Keratinocyte (primary cell): Measurements from ENCODE around the gene SMAD7.

Experiments
- EZH2 ChIP-seq: IDR thresholded peaks from one replicate; pipeline ENCODE4 v1.6.1; 2012; ENCODE audit warnings: inconsistent platforms, mild to moderate bottlenecking, low read length, moderate library complexity
- TF ChIP-seq, protein P1 (sequence below), 3 experiments: IDR thresholded peaks in 1 of 3; conservative IDR thresholded peaks in 1 of 3; optimal IDR thresholded peaks in 1 of 3; 2 replicates in 2 of 3; 3 replicates in 1 of 3; pipeline versions ENCODE3 to v1.5.1; 2011; ENCODE audit warnings: low read length in 3 of 3, mild to moderate bottlenecking in 3 of 3, moderate library complexity in 2 of 3, control low read depth in 1 of 3, inconsistent platforms in 1 of 3; ENCODE audit not compliant: insufficient read depth in 2 of 3; ENCODE audit errors: extremely low read depth in 1 of 3

DNA sequence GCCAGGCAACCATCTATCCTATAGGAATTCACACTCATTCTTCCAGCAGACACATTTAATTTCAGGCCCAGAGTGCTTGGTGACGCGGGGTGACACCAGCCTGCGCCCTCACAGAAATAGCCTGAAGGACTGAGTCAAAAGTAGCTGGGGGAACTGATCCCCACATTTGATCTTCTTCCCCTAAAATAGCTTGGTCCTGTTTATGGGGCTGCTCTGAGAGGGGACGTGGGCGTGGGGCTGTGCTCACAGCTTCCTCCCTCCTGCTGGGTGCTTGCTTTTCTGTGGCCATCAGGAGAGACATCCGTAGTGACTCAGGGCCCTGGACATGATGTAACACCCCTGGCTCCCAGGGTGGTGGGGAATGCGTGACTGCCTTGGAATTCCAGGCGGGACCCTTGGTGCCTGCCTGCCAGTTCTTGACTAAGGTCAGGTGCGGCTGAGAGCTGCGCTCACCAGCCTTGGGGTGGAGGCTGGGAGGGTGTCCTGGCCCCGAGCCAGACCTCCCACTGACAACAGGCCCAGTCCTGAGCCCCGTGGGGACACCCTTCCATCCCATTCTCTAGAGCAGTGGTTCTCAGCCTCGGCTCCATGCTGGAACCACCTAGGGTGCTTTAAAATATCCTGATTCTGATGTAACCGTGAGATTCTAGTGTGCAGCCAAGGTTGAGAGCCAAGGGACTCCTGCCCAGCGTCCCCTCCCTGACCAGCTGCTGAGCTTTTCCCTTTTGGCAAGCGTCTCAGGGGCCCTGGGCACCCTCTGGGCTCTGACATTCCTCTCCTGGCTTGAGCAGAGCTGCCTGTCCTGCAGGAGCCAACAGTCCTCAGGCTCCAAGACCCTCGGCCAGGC lies 47.4 kb upstream of the SMAD7 start:
- TF ChIP-seq, protein P1, sequence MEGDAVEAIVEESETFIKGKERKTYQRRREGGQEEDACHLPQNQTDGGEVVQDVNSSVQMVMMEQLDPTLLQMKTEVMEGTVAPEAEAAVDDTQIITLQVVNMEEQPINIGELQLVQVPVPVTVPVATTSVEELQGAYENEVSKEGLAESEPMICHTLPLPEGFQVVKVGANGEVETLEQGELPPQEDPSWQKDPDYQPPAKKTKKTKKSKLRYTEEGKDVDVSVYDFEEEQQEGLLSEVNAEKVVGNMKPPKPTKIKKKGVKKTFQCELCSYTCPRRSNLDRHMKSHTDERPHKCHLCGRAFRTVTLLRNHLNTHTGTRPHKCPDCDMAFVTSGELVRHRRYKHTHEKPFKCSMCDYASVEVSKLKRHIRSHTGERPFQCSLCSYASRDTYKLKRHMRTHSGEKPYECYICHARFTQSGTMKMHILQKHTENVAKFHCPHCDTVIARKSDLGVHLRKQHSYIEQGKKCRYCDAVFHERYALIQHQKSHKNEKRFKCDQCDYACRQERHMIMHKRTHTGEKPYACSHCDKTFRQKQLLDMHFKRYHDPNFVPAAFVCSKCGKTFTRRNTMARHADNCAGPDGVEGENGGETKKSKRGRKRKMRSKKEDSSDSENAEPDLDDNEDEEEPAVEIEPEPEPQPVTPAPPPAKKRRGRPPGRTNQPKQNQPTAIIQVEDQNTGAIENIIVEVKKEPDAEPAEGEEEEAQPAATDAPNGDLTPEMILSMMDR (optimal IDR thresholded peaks at IDR 0.05 in 1 of 3, IDR thresholded peaks at IDR 0.05 in 1 of 3, conservative IDR thresholded peaks at IDR 0.05 in 1 of 3; ENCODE audit: extremely low read depth in 1 of 3, insufficient read depth in 2 of 3, low read length in 3 of 3), result no peak
- TF ChIP-seq EZH2, result no peak
